HepG2 (cell line): ENCODE results near the gene B4GALT7. TPM values are rescaled to one million over a fixed set of nuclear protein-coding genes. Genes with fewer than 3 reads are reported as not detected.

Experiments used
- ATAC-seq: fragments of 200-7000 bp; cut with Tn5 transposase; 3 replicates; pipeline ENCODE4 v1.9.1; 2020; ENCODE audit warnings: mild to moderate bottlenecking, moderate library complexity
- BruUV-seq: library from RNA; stranded (reverse); fragments of 400-500 nt; replicated peaks from 2 replicates; lab custom pipeline; 2021; lab: Mats Ljungman, UMichigan
- CTCF ChIA-PET: fragments of 300-600 bp; formaldehyde crosslinking; extraction: SDS; loops from one replicate; lab custom pipeline; 2021; ENCODE audit warnings: low total read pairs, inconsistent platforms, low intra/inter-chr PET ratio; lab: Yijun Ruan, JAX
- POLR2A ChIA-PET: fragments of 350-600 bp; sonication (Branson Sonifier 250); formaldehyde crosslinking; loops from one replicate; lab custom pipeline; 2020; ENCODE audit warnings: antibody characterized with exemption, inconsistent platforms; lab: Yijun Ruan, JAX
- DNase-seq: peaks from one replicate; pipeline ENCODE4 v3.0.0-alpha.2; 2015; ENCODE audit warnings: low spot score
- FAIRE-seq: peaks from 3 replicates; lab custom pipeline; 2011; peaks lifted over from hg19 to GRCh38; lab: Jason Lieb, UNC
- H2AFZ ChIP-seq: one replicate; pipeline ENCODE4 v1.6.1; 2011; ENCODE audit warnings: low read length, inconsistent platforms
- H3K27ac ChIP-seq: fragments of 300-600 bp; 3 replicates; pipeline ENCODE4 v1.8.0; 2011; ENCODE audit warnings: mixed run types, mild to moderate bottlenecking, mixed read lengths, low read length, inconsistent platforms; ENCODE audit not compliant: insufficient read depth; ENCODE audit errors: extremely low read length
- H3K27me3 ChIP-seq, 2 experiments: fragments of 200-600 bp in 1 of 2; 2 replicates in 1 of 2; 3 replicates in 1 of 2; pipeline versions ENCODE4 v1.6.0 to v1.8.0; 2011; ENCODE audit warnings: low read length in 2 of 2, mild to moderate bottlenecking in 2 of 2, moderate library complexity in 2 of 2, inconsistent platforms in 1 of 2; ENCODE audit not compliant: insufficient read depth in 2 of 2, control insufficient read depth in 1 of 2
- H3K36me3 ChIP-seq, 2 experiments: fragments of 200-600 bp in 1 of 2; replicated peaks in 1 of 2; 2 replicates in 1 of 2; 3 replicates in 1 of 2; pipeline versions ENCODE4 v1.5.1 to v1.8.0; 2011; ENCODE audit warnings: low read length in 2 of 2, inconsistent platforms in 1 of 2; ENCODE audit not compliant: insufficient read depth in 2 of 2, control insufficient read depth in 1 of 2
- H3K4me1 ChIP-seq: 2 replicates; pipeline ENCODE4 v1.5.1; 2012; ENCODE audit warnings: low read length, inconsistent platforms; ENCODE audit not compliant: insufficient read depth
- H3K4me2 ChIP-seq: 2 replicates; pipeline ENCODE4 v1.6.0; 2011; ENCODE audit warnings: low read depth, low read length, inconsistent platforms
- H3K4me3 ChIP-seq, 3 experiments: fragments of 200-600 bp in 1 of 3; sonication (generic), shearing (Covaris generic) in 1 of 3; replicated peaks in 1 of 3; 2 replicates each; pipeline ENCODE4 v1.5.1; 2011 to 2016; ENCODE audit warnings: low read length in 3 of 3, inconsistent platforms in 2 of 3, low read depth in 2 of 3, mild to moderate bottlenecking in 2 of 3, control low read depth in 1 of 3, mixed read lengths in 1 of 3; ENCODE audit not compliant: insufficient read depth in 1 of 3
- H3K79me2 ChIP-seq: one replicate; pipeline ENCODE4 v1.6.1; 2011; ENCODE audit warnings: low read length, inconsistent platforms; ENCODE audit not compliant: insufficient read depth
- H3K9ac ChIP-seq: 2 replicates; pipeline ENCODE4 v1.6.0; 2011; ENCODE audit warnings: mild to moderate bottlenecking, low read depth, low read length, inconsistent platforms; ENCODE audit not compliant: insufficient read depth
- H3K9me3 ChIP-seq: 2 replicates; pipeline ENCODE4 v1.5.1; 2012; ENCODE audit warnings: mild to moderate bottlenecking, low read length
- H4K20me1 ChIP-seq: 2 replicates; pipeline ENCODE4 v1.6.0; 2011; ENCODE audit warnings: inconsistent platforms, mild to moderate bottlenecking, low read length, moderate library complexity; ENCODE audit not compliant: insufficient read depth
- HIVEP1 ChIP-seq: sonication (generic); formaldehyde crosslinking; IDR thresholded peaks from 2 replicates; pipeline ENCODE4 v1.4.0; 2020; ENCODE audit warnings: mild to moderate bottlenecking, missing genetic modification reagents
- MXD4 ChIP-seq: IDR thresholded peaks from 2 replicates; pipeline ENCODE4 v1.6.1; 2016; ENCODE audit warnings: mild to moderate bottlenecking, missing biosample characterization, missing genetic modification reagents
- MYNN ChIP-seq: sonication (generic); formaldehyde crosslinking; IDR thresholded peaks from 2 replicates; pipeline ENCODE4 v1.4.0; 2020; ENCODE audit warnings: mild to moderate bottlenecking, low read depth, missing genetic modification reagents
- ZNF570 ChIP-seq: sonication (generic); formaldehyde crosslinking; IDR thresholded peaks from 2 replicates; pipeline ENCODE4 v1.4.0; 2020; ENCODE audit warnings: mild to moderate bottlenecking, missing genetic modification reagents, borderline replicate concordance
- WGBS: methylation state at CpG from one replicate; pipeline ENCODE4 v1.1.6; 2017; ENCODE audit warnings: low lambda C conversion rate; 5-methylcytosine and 5-hydroxymethylcytosine counted together
- in situ Hi-C: cut with HindIII; loops from 2 replicates; pipeline ENCODE4 v1.10.0; 2017; ENCODE audit warnings: low pct_unique_long_range_greater_than_20kb; ENCODE audit not compliant: extremely low pct_ligation_motif_present
- intact Hi-C: fragments of 100-400 bp; cut with micrococcal nuclease; formaldehyde crosslinking; loops from one replicate; pipeline ENCODE4 v1.10.0; 2022; ENCODE audit not compliant: unreplicated experiment
- polyA plus RNA-seq, 8 experiments: library from polyadenylated mRNA; depleted of rRNA in 3 of 8; stranded (reverse) in 7 of 8; unstranded in 1 of 8; fragments of >200 nt; fragmentation: Illumina TruSeq in 4 of 8; extraction: Trizol in 4 of 8; gene quantifications; 2 replicates each; pipeline versions ENCODE4 v1.2.1 to v1.2.3, GENCODE V29; 2011 to 2016; ENCODE audit warnings: low read depth in 4 of 8, missing spikeins in 1 of 8, mixed read lengths in 1 of 8; ENCODE audit not compliant: insufficient read depth in 1 of 8
- total RNA-seq, 5 experiments: library from RNA; depleted of rRNA; stranded (reverse); fragments of >200 nt; fragmentation: Illumina TruSeq; extraction: Trizol; gene quantifications; 2 replicates each; pipeline ENCODE4 v1.2.3, GENCODE V29; 2016; ENCODE audit warnings: low read depth in 1 of 5
- TF ChIP-seq, protein P1 (sequence below): sonication (generic); formaldehyde crosslinking; IDR thresholded peaks from 2 replicates; pipeline ENCODE4 v1.5.0; 2020; ENCODE audit warnings: missing genetic modification reagents, mild to moderate bottlenecking, borderline replicate concordance
- TF ChIP-seq, protein P2 (sequence below): sonication (generic); formaldehyde crosslinking; IDR thresholded peaks from 2 replicates; pipeline ENCODE4 v1.5.0; 2020; ENCODE audit warnings: mild to moderate bottlenecking, missing genetic modification reagents, moderate library complexity

B4GALT7 gene
- total and polyA plus RNA-seq, 2 of the 13 experiments (the other 11 are each of a cell fraction or from before 2014, with no cell fraction given), result 16.4 to 20.5 TPM

DNA sequence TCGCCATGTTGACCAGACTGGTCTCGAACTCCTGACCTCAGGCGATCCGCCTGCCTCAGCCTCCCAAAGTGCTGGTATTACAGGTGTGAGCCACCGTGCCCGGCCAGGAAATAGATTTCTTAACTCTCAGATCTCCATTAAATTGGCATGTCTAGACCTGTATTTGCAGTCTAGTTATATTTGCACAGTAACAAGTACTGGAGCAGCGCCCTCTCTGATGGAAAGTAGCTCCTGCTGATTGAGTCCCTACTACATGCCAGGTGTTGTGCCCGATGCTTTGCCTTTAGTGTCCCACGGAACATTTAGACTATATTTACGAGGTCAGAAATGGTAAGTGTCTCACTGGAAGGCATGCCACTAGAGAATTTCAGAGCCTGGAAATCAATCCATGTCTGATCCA, 23.8 kb upstream of the B4GALT7 start:
- WGBS, result 34% methylated on average over 10 of the region's 10 CpGs
- FAIRE-seq, result peak; percentile 12
- intact Hi-C loops (no loop called here), in situ Hi-C loops (no loop called here)
- H2AFZ ChIP-seq, result no peak overlapping the region
- no TSS peak for BruUV-seq
- H3K9me3 ChIP-seq, result no peaks in the 10 kb centered on the region
- H3K4me1 ChIP-seq, result no peaks in the 10 kb centered on the region
- TF ChIP-seq, protein P1, sequence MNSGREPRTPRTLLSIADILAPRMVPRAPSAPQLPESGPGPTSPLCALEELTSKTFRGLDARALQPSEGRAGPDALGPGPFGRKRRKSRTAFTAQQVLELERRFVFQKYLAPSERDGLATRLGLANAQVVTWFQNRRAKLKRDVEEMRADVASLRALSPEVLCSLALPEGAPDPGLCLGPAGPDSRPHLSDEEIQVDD, result no peak
- TF ChIP-seq, protein P2, sequence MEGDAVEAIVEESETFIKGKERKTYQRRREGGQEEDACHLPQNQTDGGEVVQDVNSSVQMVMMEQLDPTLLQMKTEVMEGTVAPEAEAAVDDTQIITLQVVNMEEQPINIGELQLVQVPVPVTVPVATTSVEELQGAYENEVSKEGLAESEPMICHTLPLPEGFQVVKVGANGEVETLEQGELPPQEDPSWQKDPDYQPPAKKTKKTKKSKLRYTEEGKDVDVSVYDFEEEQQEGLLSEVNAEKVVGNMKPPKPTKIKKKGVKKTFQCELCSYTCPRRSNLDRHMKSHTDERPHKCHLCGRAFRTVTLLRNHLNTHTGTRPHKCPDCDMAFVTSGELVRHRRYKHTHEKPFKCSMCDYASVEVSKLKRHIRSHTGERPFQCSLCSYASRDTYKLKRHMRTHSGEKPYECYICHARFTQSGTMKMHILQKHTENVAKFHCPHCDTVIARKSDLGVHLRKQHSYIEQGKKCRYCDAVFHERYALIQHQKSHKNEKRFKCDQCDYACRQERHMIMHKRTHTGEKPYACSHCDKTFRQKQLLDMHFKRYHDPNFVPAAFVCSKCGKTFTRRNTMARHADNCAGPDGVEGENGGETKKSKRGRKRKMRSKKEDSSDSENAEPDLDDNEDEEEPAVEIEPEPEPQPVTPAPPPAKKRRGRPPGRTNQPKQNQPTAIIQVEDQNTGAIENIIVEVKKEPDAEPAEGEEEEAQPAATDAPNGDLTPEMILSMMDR (CRISPR knock-in tag), result 0 out of 2 replicates have a peak, but pooled peaks have one; percentile 19
- H3K9ac ChIP-seq, result no peak overlapping the region
- no peaks in the 10 kb centered on the region for H4K20me1 ChIP-seq
- no peaks in the 10 kb centered on the region; a peak in 1 of 5 replicates for H3K27me3 ChIP-seq
- H3K79me2 ChIP-seq, result no peaks in the 10 kb centered on the region
- POLR2A ChIA-PET, result interaction anchor here (0.6 kb wide), 1 partner anchor 30 kb away, joined by 3 read pairs; no protein-coding TSS in a partner anchor
- peak; percentile 22 for DNase-seq
- CTCF ChIA-PET, result no interaction called here
- no peak overlapping the region for H3K4me2 ChIP-seq
- H3K36me3 ChIP-seq, result no peaks in the 10 kb centered on the region
- peak; percentile 41; the same call in 1 of the 3 replicates for ATAC-seq
- H3K27ac ChIP-seq, result no peak overlapping the region
- no peak overlapping the region for H3K4me3 ChIP-seq

DNA sequence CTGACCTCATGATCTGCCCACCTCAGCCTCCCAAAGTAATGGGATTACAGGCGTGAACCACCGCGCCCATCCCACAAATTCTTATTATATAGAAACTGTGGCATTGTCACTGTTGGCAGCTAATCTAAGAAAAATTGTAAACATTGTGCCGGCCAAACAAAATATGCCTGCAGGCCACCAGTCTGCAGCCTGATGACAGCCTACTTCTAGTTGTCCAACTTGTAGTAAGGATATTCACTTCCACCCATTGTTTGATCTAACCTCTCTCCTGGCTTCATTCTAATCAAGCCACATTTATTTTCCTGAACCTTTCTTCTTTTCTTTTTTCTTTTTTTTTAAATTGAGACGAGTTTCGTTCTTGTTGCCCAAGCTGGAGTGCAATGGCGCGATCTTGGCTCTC, 21.6 kb upstream of the B4GALT7 start:
- no peak overlapping the region for H2AFZ ChIP-seq
- 64% methylated on average over 8 of the region's 8 CpGs for WGBS
- no peaks in the 10 kb centered on the region for H3K9me3 ChIP-seq
- H3K36me3 ChIP-seq, result no peaks in the 10 kb centered on the region
- ATAC-seq, result no peak
- H3K27me3 ChIP-seq, result no peaks in the 10 kb centered on the region; a peak in 1 of 5 replicates
- no peak overlapping the region for H3K4me2 ChIP-seq
- ChIA-PET CTCF (no interaction called here), POLR2A (no interaction called here)
- no peaks in the 10 kb centered on the region for H4K20me1 ChIP-seq
- H3K9ac ChIP-seq, result no peak overlapping the region
- in situ Hi-C loops, result no loop called here
- H3K4me3 ChIP-seq, result no peak overlapping the region
- no peaks in the 10 kb centered on the region for H3K79me2 ChIP-seq
- TF ChIP-seq ZNF570, result no peak
- no peak for TF ChIP-seq MYNN (CRISPR knock-in tag)
- no peak for TF ChIP-seq MXD4 (CRISPR knock-in tag)
- TF ChIP-seq HIVEP1 (CRISPR knock-in tag), result no peak
- no peak for FAIRE-seq
- intact Hi-C loops, result no loop called here
- H3K27ac ChIP-seq, result no peak overlapping the region
- H3K4me1 ChIP-seq, result no peaks in the 10 kb centered on the region
- no TSS peak for BruUV-seq
- no peak for DNase-seq
